ENCODE results near the gene TAS1R3. TPM values are rescaled to one million over a fixed set of nuclear protein-coding genes. Genes with fewer than 3 reads are reported as not detected.

The TAS1R3 gene
- total RNA-seq, 4 donors from 2014 or later = 0.13 to 0.57 (median 0.30) TPM

GRCh38 chr1:1377540-1378205, 46.6 kb downstream of the TAS1R3 start:
- TF ChIP-seq POLR2A (IDR thresholded peaks at IDR 0.05) = no peak
- no peak for TF ChIP-seq CTCF (IDR thresholded peaks at IDR 0.05)
- Histone ChIP-seq H3K4me3 (no peak overlapping the region), H3K36me3 (peaks cover 0 to 31% (median 9%) of the 10 kb centered on the region in 3 donors), H3K4me1 (peaks cover 20 to 38% (median 26%) of the 10 kb centered on the region in 3 donors), H3K27me3 (no peaks in the 10 kb centered on the region), H3K9me3 (no peaks in the 10 kb centered on the region), H3K27ac (no peak overlapping the region)
- DNase-seq = no peak
- intact Hi-C loops (cut with DNase I) = no loop called here
- WGBS, 2 donors = 91 to 94% methylated on average over 16 of the region's 16 CpGs

GRCh38 chr1:1380860-1381259, 49.8 kb downstream of the TAS1R3 start:
- TF ChIP-seq POLR2A (IDR thresholded peaks at IDR 0.05) (no peak), CTCF (IDR thresholded peaks at IDR 0.05) (no peak)
- intact Hi-C loops (cut with DNase I) = loop anchor here (10.0 kb wide), 1 partner anchor 134 kb away; the partner anchor contains the start of gene ATAD3A
- Histone ChIP-seq H3K4me1 (peaks cover 3 to 13% (median 9%) of the 10 kb centered on the region in 3 donors), H3K27ac (no peak overlapping the region), H3K9me3 (no peaks in the 10 kb centered on the region), H3K4me3 (no peak overlapping the region), H3K27me3 (no peaks in the 10 kb centered on the region), H3K36me3 (peaks cover 10 to 31% (median 18%) of the 10 kb centered on the region in 3 donors)
- no peak for DNase-seq
- 80% methylated on average over 1 of the region's 16 CpGs; no CpG with 5 or more reads in 1 of the 2 donors for WGBS, 2 donors

- Histone ChIP-seq H3K27ac (no peak overlapping the region), H3K36me3 (peaks cover 14 to 35% (median 22%) of the 10 kb centered on the region in 3 donors), H3K4me1 (peaks cover 0 to 9% (median 4%) of the 10 kb centered on the region in 3 donors), H3K27me3 (no peaks in the 10 kb centered on the region), H3K9me3 (no peaks in the 10 kb centered on the region), H3K4me3 (no peak overlapping the region)
- DNase-seq = no peak
- no peak for TF ChIP-seq POLR2A (IDR thresholded peaks at IDR 0.05)
- no peak for TF ChIP-seq CTCF (IDR thresholded peaks at IDR 0.05)
- intact Hi-C loops (cut with DNase I) = loop anchor here (10.0 kb wide), 1 partner anchor 134 kb away; the partner anchor contains the start of gene ATAD3A
- no CpG with 5 or more reads among the region's 8 CpGs for WGBS, 2 donors
Measured at GRCh38 chr1:1381294-1381693, 50.2 kb downstream of the TAS1R3 start.

Small RNAs within 50 kb of the gene (small RNA-seq; reads per million reads assigned to genes)
- gene MIR6726 = 0 to 50.8 (median 0.16) reads per million in 4 donors

Other genes with a start within 250 kb of the TAS1R3 start
- 10 to 100 TPM in 3 of 4 donors, 1 to 10 TPM in 1; 6.9 to 19.6 (median 14.7) TPM for gene C1orf159, start 215.2 kb upstream of the TAS1R3 start, total RNA-seq
- under 1 TPM in 2 of 4 donors, not detected in 2; 0.19 to 0.44 TPM for gene TTLL10, start 157.4 kb upstream of the TAS1R3 start, total RNA-seq
- 10 to 100 TPM in 1 of 4 donors, 1 to 10 TPM in 3; 2.0 to 21.0 (median 2.8) TPM for gene TNFRSF18, start 124.7 kb upstream of the TAS1R3 start, total RNA-seq
- 1 to 10 TPM in 1 of 4 donors, under 1 TPM in 2, not detected in 1; 0.40 to 1.3 (median 0.57) TPM for gene TNFRSF4, start 117.1 kb upstream of the TAS1R3 start, total RNA-seq
- gene SDF4, start 99.3 kb upstream of the TAS1R3 start, total RNA-seq = 10 to 100 TPM; 65.0 to 75.4 (median 67.6) TPM
- 10 to 100 TPM; 13.5 to 17.5 (median 15.6) TPM for gene B3GALT6, start 99.0 kb upstream of the TAS1R3 start, total RNA-seq
- gene C1QTNF12, start 84.6 kb upstream of the TAS1R3 start, total RNA-seq = 1 to 10 TPM in 2 of 4 donors, under 1 TPM in 1, not detected in 1; 0.79 to 3.0 (median 1.7) TPM
- gene UBE2J2, start 57.4 kb upstream of the TAS1R3 start, total RNA-seq = 10 to 100 TPM; 32.6 to 54.3 (median 42.5) TPM
- gene SCNN1D, start 50.8 kb upstream of the TAS1R3 start, total RNA-seq = 1 to 10 TPM; 1.1 to 8.3 (median 1.5) TPM
- 10 to 100 TPM; 36.4 to 66.7 (median 56.9) TPM for gene ACAP3, start 23.4 kb upstream of the TAS1R3 start, total RNA-seq
- gene PUSL1, start 22.7 kb upstream of the TAS1R3 start, total RNA-seq = 10 to 100 TPM; 20.0 to 52.5 (median 33.2) TPM
- 10 to 100 TPM; 61.5 to 82.0 (median 63.6) TPM for gene INTS11, start 6.6 kb upstream of the TAS1R3 start, total RNA-seq
- 10 to 100 TPM; 27.7 to 75.2 (median 33.4) TPM for gene CPTP, start 6.5 kb upstream of the TAS1R3 start, total RNA-seq
- 100 to 1,000 TPM in 1 of 4 donors, 10 to 100 TPM in 3; 63.5 to 111 (median 88.0) TPM for gene DVL1, start 18.1 kb downstream of the TAS1R3 start, total RNA-seq
- gene MXRA8, start 27.3 kb downstream of the TAS1R3 start, total RNA-seq = 10 to 100 TPM in 2 of 4 donors, 1 to 10 TPM in 1, under 1 TPM in 1; 0.45 to 33.8 (median 12.8) TPM
- 100 to 1,000 TPM in 3 of 4 donors, 10 to 100 TPM in 1; 92.7 to 134 (median 123) TPM for gene AURKAIP1, start 43.9 kb downstream of the TAS1R3 start, total RNA-seq
- gene CCNL2, start 68.1 kb downstream of the TAS1R3 start, total RNA-seq = 100 to 1,000 TPM in 2 of 4 donors, 10 to 100 TPM in 2; 42.5 to 213 (median 104) TPM
- 100 to 1,000 TPM in 3 of 4 donors, 10 to 100 TPM in 1; 98.0 to 157 (median 116) TPM for gene MRPL20, start 76.0 kb downstream of the TAS1R3 start, total RNA-seq
- 10 to 100 TPM in 2 of 4 donors, 1 to 10 TPM in 2; 4.7 to 28.3 (median 14.4) TPM for gene ANKRD65, start 90.0 kb downstream of the TAS1R3 start, total RNA-seq
- gene VWA1, start 104.4 kb downstream of the TAS1R3 start, total RNA-seq = 10 to 100 TPM; 20.0 to 55.0 (median 34.6) TPM
- under 1 TPM; under 0.01 to 1.00 (median 0.28) TPM for gene ATAD3C, start 118.4 kb downstream of the TAS1R3 start, total RNA-seq
- gene ATAD3B, start 140.5 kb downstream of the TAS1R3 start, total RNA-seq = 10 to 100 TPM in 3 of 4 donors, 1 to 10 TPM in 1; 9.9 to 40.1 (median 24.1) TPM
- gene ATAD3A, start 180.9 kb downstream of the TAS1R3 start, total RNA-seq = 10 to 100 TPM; 27.0 to 53.8 (median 32.6) TPM
- gene TMEM240, start 209.3 kb downstream of the TAS1R3 start, total RNA-seq = 1 to 10 TPM in 1 of 4 donors, not detected in 3; 2.7 TPM
- 100 to 1,000 TPM in 3 of 4 donors, 10 to 100 TPM in 1; 98.4 to 125 (median 124) TPM for gene SSU72, start 243.6 kb downstream of the TAS1R3 start, total RNA-seq